GM21723 (cell line): ENCODE results near the gene DPT.

Experiments
- ATAC-seq: cut with Tn5 transposase; IDR thresholded peaks from one replicate; pipeline ENCODE4 v1.9.1; 2021; ENCODE audit warnings: mild to moderate bottlenecking, moderate library complexity; ENCODE audit not compliant: unreplicated experiment

DPT gene

GRCh38 chr1:168736520-168736919, 7.5 kb upstream of the DPT start:
- no peak for ATAC-seq

- ATAC-seq: no peak
Observed at GRCh38 chr1:168735974-168736373, 7.0 kb upstream of the DPT start.

GRCh38 chr1:168734946-168735345, 5.9 kb upstream of the DPT start:
- no peak for ATAC-seq

- ATAC-seq: no peak
Observed at GRCh38 chr1:168734271-168734670, 5.3 kb upstream of the DPT start.

GRCh38 chr1:168733241-168733640, 4.2 kb upstream of the DPT start:
- ATAC-seq: no peak

GRCh38 chr1:168732736-168733135, 3.7 kb upstream of the DPT start:
- ATAC-seq: no peak

GRCh38 chr1:168731244-168731953, 2.4 kb upstream of the DPT start:
- ATAC-seq: no peak

GRCh38 chr1:168729405-168729802, 398 bp upstream of the DPT start:
- no peak for ATAC-seq

- ATAC-seq: no peak
Observed at GRCh38 chr1:168726719-168727118, 2.3 kb downstream of the DPT start.

- ATAC-seq: no peak
Observed at GRCh38 chr1:168726281-168726680, 2.7 kb downstream of the DPT start.

- no peak for ATAC-seq
Observed at GRCh38 chr1:168725831-168726230, 3.2 kb downstream of the DPT start.

GRCh38 chr1:168725060-168725459, 3.9 kb downstream of the DPT start:
- ATAC-seq: no peak

GRCh38 chr1:168723000-168723399, 6.0 kb downstream of the DPT start:
- no peak for ATAC-seq

GRCh38 chr1:168720839-168721238, 8.2 kb downstream of the DPT start:
- no peak for ATAC-seq

- no peak for ATAC-seq
Observed at GRCh38 chr1:168719306-168720111, 9.5 kb downstream of the DPT start.

GRCh38 chr1:168717906-168718891, 10.8 kb downstream of the DPT start:
- no peak for ATAC-seq

GRCh38 chr1:168714012-168714411, 15.0 kb downstream of the DPT start:
- ATAC-seq: no peak

GRCh38 chr1:168709405-168710363, 19.3 kb downstream of the DPT start:
- ATAC-seq: no peak

GRCh38 chr1:168708698-168709404, 20.2 kb downstream of the DPT start:
- no peak for ATAC-seq
